Naive thymus-derived CD4-positive, alpha-beta T cell (primary cell): ENCODE results near the gene CYP2A13. TPM values are rescaled to one million over a fixed set of nuclear protein-coding genes. Genes with fewer than 3 reads are reported as not detected.
"Not testable (repeated sequence)": the region's sequence is repeated elsewhere in the genome, so short reads cannot be mapped to it uniquely, and the experiment has no call there.

Source experiments
- ATAC-seq: fragments of 150-1000 bp; cut with Tn5 transposase; 2 replicates; pipeline ENCODE4 v1.10.0; 2021; ENCODE audit warnings: mild to moderate bottlenecking, moderate library complexity
- CTCF ChIA-PET: fragments of 350-600 bp; sonication (Branson Sonifier 250); formaldehyde crosslinking; loops from one replicate; lab custom pipeline; 2021; ENCODE audit warnings: antibody characterized with exemption; lab: Charles Lee
- POLR2A ChIA-PET: fragments of 350-600 bp; sonication (Branson Sonifier 250); formaldehyde crosslinking; loops from one replicate; lab custom pipeline; 2021; ENCODE audit warnings: antibody characterized with exemption, inconsistent platforms; lab: Charles Lee
- DNase-seq, 9 donors: peaks; one replicate each; pipeline versions ENCODE4 v3.0.0 to v3.0.0-alpha.2; 2020 to 2022; ENCODE audit warnings: mixed read lengths in 1 of 9
- H3K27ac ChIP-seq: one replicate; pipeline ENCODE4 v1.7.0; 2013; ENCODE audit warnings: mild to moderate bottlenecking, low read depth, low read length, moderate library complexity
- H3K27me3 ChIP-seq, 2 donors: one replicate each; pipeline ENCODE4 v1.7.0; 2013; ENCODE audit warnings: low read length in 2 of 2, mild to moderate bottlenecking in 2 of 2, moderate library complexity in 2 of 2; ENCODE audit not compliant: control insufficient read depth in 2 of 2, insufficient read depth in 2 of 2
- H3K36me3 ChIP-seq, 3 experiments: 1 replicate in 2 of 3; 2 replicates in 1 of 3; pipeline ENCODE4 v1.7.0; 2013; ENCODE audit warnings: low read length in 3 of 3, mild to moderate bottlenecking in 3 of 3, moderate library complexity in 1 of 3; ENCODE audit not compliant: insufficient read depth in 3 of 3, control insufficient read depth in 2 of 3
- H3K4me1 ChIP-seq, 2 donors: one replicate each; pipeline ENCODE4 v1.7.0; 2013; ENCODE audit warnings: low read length in 2 of 2, mild to moderate bottlenecking in 2 of 2, moderate library complexity in 1 of 2; ENCODE audit not compliant: control insufficient read depth in 2 of 2, insufficient read depth in 2 of 2
- H3K4me3 ChIP-seq: 2 replicates; pipeline ENCODE4 v1.7.0; 2013; ENCODE audit warnings: mild to moderate bottlenecking, low read length
- H3K9me3 ChIP-seq, 3 experiments: 1 replicate in 2 of 3; 2 replicates in 1 of 3; pipeline ENCODE4 v1.7.0; 2013; ENCODE audit warnings: low read length in 3 of 3; ENCODE audit not compliant: control insufficient read depth in 2 of 3
- H3K27ac Mint-ChIP-seq, 9 donors: one replicate each; pipeline ENCODE4 v1.8.0; 2020 to 2022; ENCODE audit warnings: mixed read lengths in 9 of 9, mild to moderate bottlenecking in 8 of 9, moderate library complexity in 5 of 9, inconsistent platforms in 2 of 9
- H3K27me3 Mint-ChIP-seq, 5 donors: one replicate each; pipeline ENCODE4 v1.8.0; 2021 to 2022; ENCODE audit warnings: mixed read lengths in 5 of 5, mild to moderate bottlenecking in 1 of 5
- H3K36me3 Mint-ChIP-seq, 5 donors: one replicate each; pipeline ENCODE4 v1.8.0; 2020 to 2022; ENCODE audit warnings: mixed read lengths in 5 of 5, mild to moderate bottlenecking in 3 of 5, inconsistent platforms in 1 of 5
- H3K4me1 Mint-ChIP-seq, 7 donors: one replicate each; pipeline ENCODE4 v1.8.0; 2020 to 2022; ENCODE audit warnings: mixed read lengths in 7 of 7, mild to moderate bottlenecking in 3 of 7, inconsistent platforms in 1 of 7
- H3K4me3 Mint-ChIP-seq, 10 donors: one replicate each; pipeline ENCODE4 v1.8.0; 2020 to 2022; ENCODE audit warnings: mild to moderate bottlenecking in 10 of 10, mixed read lengths in 10 of 10, moderate library complexity in 6 of 10, inconsistent platforms in 2 of 10
- H3K9me3 Mint-ChIP-seq, 11 donors: one replicate each; pipeline ENCODE4 v1.8.0; 2020 to 2022; ENCODE audit warnings: mixed read lengths in 11 of 11, mild to moderate bottlenecking in 4 of 11, inconsistent platforms in 1 of 11, moderate library complexity in 1 of 11
- intact Hi-C, 2 donors: fragments of 100-400 bp; cut with micrococcal nuclease; formaldehyde crosslinking; loops; one replicate each; pipeline ENCODE4 v1.15.1; 2023
- polyA plus RNA-seq, 2 donors: library from polyadenylated mRNA; unstranded; fragments of 300-500 nt; fragmentation: Illumina TruSeq; gene quantifications; one replicate each; pipeline ENCODE4 v1.2.3, GENCODE V29; 2021
- total RNA-seq, 6 experiments: library from RNA in 5 of 6; stranded (reverse) in 5 of 6; gene quantifications; 1 replicate in 5 of 6; 2 replicates in 1 of 6; pipeline ENCODE4 v1.2.3 and lab custom pipeline; 2021 to 2026

The CYP2A13 gene
- total and polyA plus RNA-seq, 7 experiments from 2014 or later, result not detected

- H3K36me3 Mint-ChIP-seq, result no peaks in the 10 kb centered on the region
- no peak for DNase-seq
- Histone ChIP-seq H3K4me3 (no peak overlapping the region), H3K36me3 (no peaks in the 10 kb centered on the region), H3K9me3 (no peaks in the 10 kb centered on the region), H3K27me3 (no peaks in the 10 kb centered on the region), H3K4me1 (peaks cover 1 to 10% of the 10 kb centered on the region in 2 donors), H3K27ac (no peak overlapping the region)
- H3K27ac Mint-ChIP-seq, result peak overlapping the region in 2 of 9 donors; percentile 62 to 83
- intact Hi-C loops, result no loop called here
- peaks cover 0 to 1% (median 0%) of the 10 kb centered on the region in 11 donors for H3K9me3 Mint-ChIP-seq
- ChIA-PET POLR2A (no interaction called here), CTCF (no interaction called here)
- no peak for ATAC-seq
- H3K27me3 Mint-ChIP-seq, result peaks cover 0 to 54% (median 0%) of the 10 kb centered on the region in 5 donors
- H3K4me3 Mint-ChIP-seq, result peak overlapping the region in 7 of 10 donors; percentile 9 to 85 (median 53)
- H3K4me1 Mint-ChIP-seq, result peaks cover 11 to 32% (median 20%) of the 10 kb centered on the region in 7 donors
Observed at GRCh38 chr19:41133260-41133659, 45.0 kb downstream of the CYP2A13 start.

GRCh38 chr19:41134616-41135015 lies 46.4 kb downstream of the CYP2A13 start:
- Histone ChIP-seq H3K9me3 (no peaks in the 10 kb centered on the region), H3K27ac (no peak overlapping the region), H3K36me3 (no peaks in the 10 kb centered on the region), H3K27me3 (no peaks in the 10 kb centered on the region), H3K4me1 (peaks cover 0 to 4% of the 10 kb centered on the region in 2 donors), H3K4me3 (no peak overlapping the region)
- Mint-ChIP-seq H3K27me3 (peaks cover 0 to 45% (median 0%) of the 10 kb centered on the region in 5 donors), H3K27ac (peak overlapping the region in 7 of 9 donors; percentile 47 to 83 (median 78)), H3K4me3 (peak overlapping the region; percentile 59 to 94 (median 85)), H3K9me3 (peaks cover 0 to 1% (median 0%) of the 10 kb centered on the region in 11 donors), H3K36me3 (no peaks in the 10 kb centered on the region), H3K4me1 (peaks cover 11 to 28% (median 14%) of the 10 kb centered on the region in 7 donors)
- ATAC-seq (no peak), DNase-seq (no peak)
- intact Hi-C loops, result no loop called here
- ChIA-PET POLR2A (no interaction called here), CTCF (no interaction called here)

DNA sequence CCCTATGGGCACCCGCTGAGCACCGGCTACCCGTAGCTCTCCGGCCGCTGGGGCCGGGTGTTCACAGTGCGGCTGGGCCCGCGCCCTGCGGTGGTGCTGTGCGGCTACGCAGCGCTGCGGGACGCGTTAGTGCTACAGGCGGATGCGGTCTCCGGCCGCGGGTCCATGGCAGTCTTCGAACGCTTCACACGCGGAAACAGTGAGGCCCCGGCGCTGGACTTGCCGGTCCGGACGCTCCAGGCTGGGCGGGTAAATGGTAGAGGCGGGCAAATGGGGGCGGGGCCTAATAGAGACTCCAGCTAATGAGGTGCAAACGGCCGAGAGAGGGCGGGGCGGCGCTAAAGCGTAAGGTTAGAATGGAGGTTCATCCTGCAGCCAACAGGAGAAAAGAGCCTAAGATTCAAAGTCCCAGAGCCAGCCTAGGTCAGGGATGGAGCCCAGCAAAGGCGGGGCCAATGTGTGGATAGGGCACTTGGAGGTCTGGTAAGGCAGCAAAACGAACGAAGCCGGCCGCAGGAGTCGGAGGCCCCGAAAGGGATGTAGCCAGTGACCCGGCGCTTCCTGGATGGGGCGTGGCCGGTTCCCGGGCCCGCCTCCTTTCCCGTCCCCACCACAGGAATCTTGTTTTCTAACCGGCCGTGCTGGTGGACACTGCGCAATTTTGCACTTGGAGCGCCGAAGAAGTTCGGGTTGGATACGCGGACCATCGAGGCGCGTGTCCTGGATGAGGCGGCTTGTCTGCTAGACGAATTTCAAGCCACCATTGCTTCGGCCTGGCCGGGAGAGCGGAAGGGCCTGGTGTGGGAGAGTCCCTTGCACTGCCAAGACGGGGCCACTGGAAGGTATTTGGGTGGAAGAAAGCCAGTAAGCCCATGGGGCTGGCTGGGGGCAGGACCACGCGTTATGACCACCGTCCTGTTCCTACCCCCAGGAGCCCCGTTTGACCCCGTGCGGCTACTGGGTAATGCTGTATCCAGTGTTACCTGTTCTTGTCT lies 47.4 kb downstream of the CYP2A13 start:
- Mint-ChIP-seq H3K4me1 (peaks cover 11 to 28% (median 14%) of the 10 kb centered on the region in 7 donors), H3K27me3 (peaks cover 0 to 38% (median 0%) of the 10 kb centered on the region in 5 donors), H3K27ac (peak overlapping the region; percentile 76 to 96 (median 88)), H3K4me3 (peak overlapping the region; percentile 85 to 96 (median 92))
- ATAC-seq, result peak; percentile 96
- Histone ChIP-seq H3K4me3 (peak overlapping the region; percentile 61), H3K27ac (peak overlapping the region; percentile 56)
- H3K4me1 ChIP-seq, H3K36me3 ChIP-seq, H3K36me3 Mint-ChIP-seq, intact Hi-C loops, H3K9me3 Mint-ChIP-seq, POLR2A ChIA-PET, H3K27me3 ChIP-seq, H3K9me3 ChIP-seq, CTCF ChIA-PET: not testable (repeated sequence)
- DNase-seq, result peak in 6 of 9 donors; percentile 12 to 48 (median 22)

GRCh38 chr19:41136636-41137455 lies 48.6 kb downstream of the CYP2A13 start:
- no peaks in the 10 kb centered on the region for H3K36me3 Mint-ChIP-seq
- ATAC-seq (no peak), DNase-seq (no peak)
- no peaks in the 10 kb centered on the region for H3K36me3 ChIP-seq
- CTCF ChIA-PET, result interaction anchor here (1.4 kb wide), 1 partner anchor 13 kb away, joined by 3 read pairs; no protein-coding TSS in a partner anchor
- no peak overlapping the region for H3K27ac ChIP-seq
- H3K9me3 Mint-ChIP-seq, result peaks cover 0 to 1% (median 0%) of the 10 kb centered on the region in 11 donors
- peaks cover 0 to 4% of the 10 kb centered on the region in 2 donors for H3K4me1 ChIP-seq
- POLR2A ChIA-PET, result no interaction called here
- H3K4me3 ChIP-seq, result no peak overlapping the region
- peak overlapping the region; percentile 65 to 96 (median 85) for H3K4me3 Mint-ChIP-seq
- peak overlapping the region in 3 of 9 donors; percentile 58 to 76 (median 67) for H3K27ac Mint-ChIP-seq
- H3K4me1 Mint-ChIP-seq, result peaks cover 11 to 28% (median 14%) of the 10 kb centered on the region in 7 donors
- intact Hi-C loops, result no loop called here
- H3K27me3 ChIP-seq, result no peaks in the 10 kb centered on the region
- peaks cover 0 to 34% (median 0%) of the 10 kb centered on the region in 5 donors for H3K27me3 Mint-ChIP-seq
- H3K9me3 ChIP-seq, result no peaks in the 10 kb centered on the region

GRCh38 chr19:41144403-41144802 lies 56.2 kb downstream of the CYP2A13 start:
- no peaks in the 10 kb centered on the region for H3K27me3 ChIP-seq
- ATAC-seq (peak; percentile 96), DNase-seq (peak; percentile 68 to 88 (median 84))
- intact Hi-C loops, result loop anchor here (1.0 to 2.0 kb wide), 8 partner anchors 17 to 482 kb away; no protein-coding TSS in a partner anchor
- H3K36me3 ChIP-seq, result no peaks in the 10 kb centered on the region
- POLR2A ChIA-PET, result interaction anchor here (0.6 to 0.7 kb wide), 2 partner anchors 198 to 481 kb away, joined by 3 read pairs; no protein-coding TSS in a partner anchor
- no peak overlapping the region for H3K27ac ChIP-seq
- Mint-ChIP-seq H3K4me3 (no peak overlapping the region), H3K4me1 (peaks cover 0 to 3% (median 0%) of the 10 kb centered on the region in 7 donors), H3K36me3 (no peaks in the 10 kb centered on the region), H3K27me3 (peaks cover 0 to 29% (median 15%) of the 10 kb centered on the region in 5 donors), H3K27ac (peak overlapping the region in 4 of 9 donors; percentile 44 to 78 (median 58)), H3K9me3 (peaks cover 0 to 1% (median 0%) of the 10 kb centered on the region in 11 donors)
- CTCF ChIA-PET, result interaction anchor here (0.6 to 2.0 kb wide), 20 partner anchors 11 to 573 kb away, joined by 3 to 11 read pairs (median 4); no protein-coding TSS in a partner anchor
- no peaks in the 10 kb centered on the region for H3K4me1 ChIP-seq
- no peak overlapping the region for H3K4me3 ChIP-seq
- H3K9me3 ChIP-seq, result no peaks in the 10 kb centered on the region
